IPS-18c (cell line): ENCODE results near the gene BCL2L1.

ENCODE experiments used
- H3K4me3 ChIP-seq: 2 replicates; pipeline ENCODE4 v1.7.0; 2013; ENCODE audit warnings: low read depth, mild to moderate bottlenecking, low read length, moderate library complexity; ENCODE audit not compliant: insufficient read depth
- H3K9me3 ChIP-seq: one replicate; pipeline ENCODE4 v1.6.1; 2013; ENCODE audit warnings: mild to moderate bottlenecking, low read length, moderate library complexity; ENCODE audit not compliant: control insufficient read depth, insufficient read depth

BCL2L1 gene

DNA sequence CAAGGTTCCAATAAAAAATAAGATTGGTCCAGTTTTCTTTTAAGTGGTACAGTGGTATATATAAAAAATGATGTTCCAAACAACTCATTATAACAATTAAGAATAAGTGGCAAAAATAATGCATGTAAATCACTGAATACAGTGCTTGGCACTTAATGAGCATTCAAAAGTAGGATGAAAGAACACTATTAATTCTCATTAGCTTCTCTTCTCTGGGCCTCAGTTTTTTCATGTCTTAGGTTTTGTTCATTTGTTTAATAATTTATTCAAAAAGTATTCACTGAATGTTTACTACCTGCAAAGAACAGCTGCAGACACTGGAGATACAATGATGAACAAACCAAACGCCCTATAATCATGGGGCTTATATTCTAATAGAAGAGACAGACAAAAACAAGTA is 21.1 kb downstream of the BCL2L1 start:
- Histone ChIP-seq H3K4me3 (no peak overlapping the region), H3K9me3 (no peaks in the 10 kb centered on the region)

DNA sequence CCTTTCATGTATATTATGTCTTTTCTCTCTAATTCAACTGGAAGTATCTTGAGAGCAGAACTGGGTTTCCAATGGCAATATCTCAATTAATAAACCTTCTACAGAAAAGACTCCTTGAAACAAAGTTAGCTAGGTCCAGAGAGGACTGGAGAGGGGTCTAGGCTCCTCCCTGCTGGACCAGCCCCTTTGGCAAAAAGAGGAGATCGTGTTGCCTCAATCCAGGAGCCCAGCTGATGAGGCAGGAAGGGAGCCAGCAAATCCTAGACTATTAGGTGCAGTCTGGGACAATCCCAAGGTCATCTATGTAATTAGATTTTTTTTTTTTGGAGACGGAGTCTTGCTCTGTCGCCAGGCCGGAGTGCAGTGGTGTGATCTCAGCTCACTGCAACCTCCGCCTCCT is 21.9 kb downstream of the BCL2L1 start:
- no peak overlapping the region for H3K4me3 ChIP-seq
- H3K9me3 ChIP-seq = no peaks in the 10 kb centered on the region

DNA sequence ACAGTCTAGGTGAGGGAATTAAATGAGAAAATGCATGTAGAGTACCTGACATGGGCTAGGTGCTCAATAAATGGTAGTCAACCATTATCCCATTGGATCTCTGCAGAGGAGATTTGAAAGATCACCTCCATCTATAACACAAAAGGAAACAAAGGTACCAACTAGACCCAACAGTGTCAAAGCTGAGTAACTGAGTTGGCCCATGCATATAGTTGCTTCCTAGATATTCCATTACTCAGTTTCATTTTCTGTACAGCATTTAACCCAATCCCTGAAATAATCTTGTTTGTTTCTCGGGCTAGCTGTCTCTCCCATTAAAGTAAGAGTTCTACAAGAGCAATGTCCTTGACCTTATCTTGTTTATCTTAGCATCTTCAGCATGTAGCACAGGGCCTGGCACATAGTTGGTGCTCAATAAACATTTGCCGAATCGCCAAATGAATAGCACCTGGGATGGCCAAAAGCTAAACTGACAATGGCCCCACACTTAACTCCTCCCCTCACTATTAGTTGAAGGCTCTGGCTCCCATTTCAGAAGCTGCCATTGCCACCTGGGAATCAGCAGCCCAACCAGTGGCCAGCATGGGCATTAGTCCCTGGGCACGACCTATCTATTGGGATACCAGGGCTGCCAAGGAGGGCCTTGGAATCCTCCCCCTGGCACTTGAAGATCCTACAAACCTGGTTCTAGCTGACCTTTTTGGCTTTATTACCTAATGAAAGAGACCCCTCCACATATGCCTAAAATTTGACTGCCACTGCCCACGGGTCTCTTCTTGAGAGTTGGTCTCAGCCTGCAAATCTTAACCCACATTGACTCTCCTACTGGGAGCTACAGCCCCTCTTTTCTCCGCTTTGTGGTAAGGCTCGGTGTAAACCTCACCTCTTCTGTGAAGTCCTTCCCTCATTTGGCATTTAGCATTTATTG is 22.6 kb downstream of the BCL2L1 start:
- Histone ChIP-seq H3K4me3 (no peak overlapping the region), H3K9me3 (no peaks in the 10 kb centered on the region)

DNA sequence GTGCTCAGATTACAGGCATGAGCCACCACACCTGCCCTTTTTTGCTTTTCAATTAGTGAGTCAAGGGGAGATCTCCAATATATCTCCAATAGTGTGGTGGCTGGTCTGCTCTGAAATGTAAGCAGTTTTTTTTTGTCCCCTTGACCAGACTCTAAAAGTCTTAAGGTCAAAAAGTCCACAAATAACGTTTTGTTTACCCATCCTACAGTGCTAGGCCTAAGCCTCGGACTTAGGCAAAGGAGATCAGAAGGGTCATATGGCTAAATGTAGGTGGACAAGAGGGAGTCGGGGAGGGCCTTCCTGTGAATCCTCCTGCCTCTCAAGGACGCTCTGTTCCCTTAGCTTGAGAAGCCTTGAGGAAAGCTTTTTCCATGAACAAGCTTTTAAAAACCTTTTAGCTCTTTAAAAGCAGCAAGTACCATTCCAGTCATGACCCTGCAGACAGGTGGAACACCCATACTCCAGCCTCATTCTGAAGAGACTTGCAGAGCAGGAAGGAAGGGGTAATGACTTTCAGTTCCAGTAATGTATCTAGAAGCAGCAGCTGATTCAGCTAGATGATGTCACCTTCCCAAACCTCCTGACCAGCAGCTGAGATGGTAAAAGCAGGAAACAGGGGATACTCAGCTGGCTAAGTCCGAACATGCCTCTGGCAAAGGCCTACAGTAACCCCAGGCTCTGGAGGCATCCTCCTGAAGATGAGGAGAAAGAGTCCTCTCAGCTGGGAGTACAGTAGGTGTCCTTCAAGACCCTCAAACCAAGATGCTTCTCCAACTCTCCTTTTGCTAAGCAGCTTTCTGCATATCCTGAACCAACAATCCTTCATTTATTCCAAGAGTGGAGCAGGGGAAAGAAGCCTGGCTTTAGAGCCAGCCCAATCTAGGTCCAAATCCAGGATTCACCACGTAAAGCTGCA is 23.6 kb downstream of the BCL2L1 start:
- Histone ChIP-seq H3K9me3 (no peaks in the 10 kb centered on the region), H3K4me3 (no peak overlapping the region)

DNA sequence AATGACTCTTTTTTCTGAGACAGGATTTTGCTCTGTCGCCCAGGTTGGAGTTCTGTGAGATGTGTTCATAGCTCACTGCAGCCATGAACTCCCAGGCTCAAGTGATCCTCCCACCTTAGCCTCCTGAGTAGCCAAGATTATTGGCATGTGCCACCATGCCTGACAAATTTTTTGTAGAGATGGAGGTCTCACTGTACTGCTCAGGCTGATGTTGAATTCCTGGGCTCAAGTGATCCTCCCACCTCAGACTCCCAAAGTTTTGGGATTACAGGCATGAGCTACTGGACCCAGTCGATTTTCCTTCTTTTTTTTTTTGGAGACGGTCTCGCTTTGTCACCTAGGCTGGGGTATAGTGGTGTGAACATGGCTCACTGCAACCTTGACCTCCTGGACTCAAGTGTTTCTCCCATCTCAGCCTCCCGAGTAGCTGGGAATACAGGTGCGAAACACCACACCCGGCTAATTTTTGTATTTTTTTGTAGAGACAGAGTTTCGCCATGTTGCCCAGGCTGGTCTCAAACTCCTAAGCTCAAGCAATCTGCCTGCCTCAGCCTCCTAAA is 24.3 kb downstream of the BCL2L1 start:
- H3K4me3 ChIP-seq = no peak overlapping the region
- no peaks in the 10 kb centered on the region for H3K9me3 ChIP-seq

DNA sequence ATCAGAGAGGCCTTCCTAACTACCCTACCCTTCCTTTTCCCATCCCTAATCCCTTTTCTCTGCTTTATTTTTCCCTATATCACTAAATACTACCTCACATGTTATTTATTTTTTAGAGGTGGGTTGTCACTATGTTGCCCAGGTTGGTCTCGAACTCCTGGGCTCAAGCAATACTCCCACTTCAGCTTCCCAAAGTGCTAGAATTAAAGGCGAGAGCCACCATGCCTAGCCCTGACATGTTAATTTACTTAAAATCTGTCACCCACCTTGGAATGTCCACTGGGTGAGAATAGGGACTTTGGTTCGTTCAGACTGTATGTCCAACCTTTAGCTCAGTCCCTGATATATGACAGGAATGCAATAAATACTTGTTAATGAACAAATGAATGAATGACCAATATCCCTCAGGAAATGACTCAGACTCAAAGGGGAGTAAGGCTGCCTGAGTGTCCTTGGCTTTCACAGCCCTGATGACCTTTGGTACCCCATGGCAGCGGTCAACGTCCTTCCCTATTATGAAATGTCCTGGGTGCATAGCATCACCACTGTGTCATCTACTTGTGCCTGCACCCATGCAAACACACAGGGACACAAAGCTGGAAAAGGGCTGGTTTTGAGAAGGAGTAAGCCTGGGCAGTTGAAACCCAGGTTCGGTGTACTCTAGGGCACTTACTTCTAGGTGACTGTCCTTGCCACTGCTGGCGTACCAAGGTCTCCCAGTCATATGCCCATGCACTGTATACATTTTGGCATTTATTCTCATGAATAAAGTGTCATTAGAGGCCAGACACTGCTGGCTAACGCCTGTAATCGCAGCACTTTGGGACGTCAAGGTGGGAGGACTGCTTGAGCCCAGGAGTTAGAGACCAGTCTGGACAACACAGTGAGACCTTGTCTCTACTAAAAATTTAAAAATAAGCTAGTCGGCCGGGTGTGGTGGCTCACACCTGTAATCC is 26.5 kb downstream of the BCL2L1 start:
- no peaks in the 10 kb centered on the region for H3K9me3 ChIP-seq
- no peak overlapping the region for H3K4me3 ChIP-seq

DNA sequence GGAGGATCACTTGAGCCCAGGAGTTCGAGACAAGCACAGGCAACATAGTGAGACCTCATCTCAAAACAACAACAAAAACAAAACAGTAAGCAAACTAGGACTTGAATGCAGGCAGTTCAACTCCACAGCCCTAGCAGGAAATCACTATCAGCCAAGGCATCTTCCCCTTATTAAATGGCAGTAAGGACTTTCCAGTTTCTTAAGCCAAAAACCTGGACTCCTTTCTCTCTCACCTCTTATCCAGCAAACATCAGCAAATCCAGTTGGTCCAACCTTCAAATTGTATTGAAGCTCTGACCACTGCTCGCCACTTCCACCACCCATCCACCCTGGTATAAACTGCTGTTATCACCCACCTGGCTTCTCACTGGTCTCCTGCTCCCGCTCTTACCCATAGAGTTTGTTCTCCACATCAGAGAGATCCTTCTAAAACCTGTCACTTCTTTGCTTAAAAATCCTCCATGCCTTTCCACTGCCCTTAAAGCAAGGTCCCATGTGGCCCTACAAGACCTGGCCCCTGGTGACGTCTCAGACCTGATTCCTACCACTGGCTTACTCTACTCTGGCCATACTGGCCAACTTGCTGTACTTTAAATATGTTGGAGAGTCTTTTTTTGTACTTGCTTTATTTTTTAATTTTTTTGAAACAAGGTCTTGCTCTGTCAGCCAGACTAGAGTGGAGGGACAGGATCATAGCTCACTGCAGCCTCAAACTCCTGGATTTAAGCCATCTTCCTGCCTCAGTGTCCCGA is 27.6 kb downstream of the BCL2L1 start:
- Histone ChIP-seq H3K9me3 (no peaks in the 10 kb centered on the region), H3K4me3 (no peak overlapping the region)

DNA sequence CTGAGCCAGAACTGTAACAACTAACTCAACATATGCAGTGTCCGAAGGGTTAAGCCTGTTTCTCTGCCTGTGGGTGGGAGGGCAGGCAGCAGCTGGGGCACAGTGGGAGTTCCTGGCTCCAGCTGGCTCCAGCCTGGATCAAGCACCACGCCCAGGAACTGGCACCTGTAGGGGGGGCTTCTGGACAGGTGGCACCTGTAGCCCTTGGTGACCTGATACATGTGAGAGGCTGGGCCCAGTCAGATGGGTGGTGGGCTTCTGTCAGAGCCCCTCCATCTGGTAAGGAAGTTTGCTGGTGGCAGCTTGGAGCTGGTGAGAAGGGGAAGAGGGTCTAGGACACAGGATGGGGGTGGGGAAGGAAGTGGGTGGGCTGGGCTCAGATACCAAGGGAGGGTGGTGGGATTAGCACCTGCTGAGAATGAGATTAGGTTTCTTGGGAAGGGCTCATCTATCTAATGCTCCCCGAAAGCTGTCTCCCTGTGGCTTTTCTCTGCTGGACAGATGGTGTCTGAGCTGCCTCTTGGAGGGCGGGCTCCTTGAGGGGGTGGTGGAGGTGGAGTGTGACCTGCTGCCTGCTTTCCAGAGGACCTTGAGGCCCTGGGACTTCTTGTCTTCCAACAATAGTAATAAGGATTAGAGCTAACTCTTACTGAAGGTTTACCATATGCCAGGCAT is 28.5 kb downstream of the BCL2L1 start:
- no peak overlapping the region for H3K4me3 ChIP-seq
- no peaks in the 10 kb centered on the region for H3K9me3 ChIP-seq

DNA sequence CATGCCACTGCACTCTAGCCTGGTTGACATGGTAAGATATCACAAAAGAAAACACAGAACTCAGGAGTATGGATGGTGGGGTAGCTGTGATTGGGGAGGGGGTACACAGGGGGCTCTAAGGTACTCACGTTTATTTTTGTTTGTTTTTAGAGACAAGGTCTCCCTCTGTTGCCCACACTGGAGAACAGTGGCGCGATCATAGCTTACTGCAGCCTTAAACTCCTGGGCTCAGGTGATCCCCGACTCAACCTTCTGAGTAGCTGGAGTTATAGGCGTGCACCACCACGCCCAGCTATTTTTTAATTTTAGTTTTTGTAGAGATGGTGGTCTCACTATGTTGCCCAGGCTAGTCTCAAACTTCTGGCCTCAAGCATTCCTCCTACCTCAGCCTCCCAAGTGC is 29.3 kb downstream of the BCL2L1 start:
- Histone ChIP-seq H3K9me3 (no peaks in the 10 kb centered on the region), H3K4me3 (no peak overlapping the region)

DNA sequence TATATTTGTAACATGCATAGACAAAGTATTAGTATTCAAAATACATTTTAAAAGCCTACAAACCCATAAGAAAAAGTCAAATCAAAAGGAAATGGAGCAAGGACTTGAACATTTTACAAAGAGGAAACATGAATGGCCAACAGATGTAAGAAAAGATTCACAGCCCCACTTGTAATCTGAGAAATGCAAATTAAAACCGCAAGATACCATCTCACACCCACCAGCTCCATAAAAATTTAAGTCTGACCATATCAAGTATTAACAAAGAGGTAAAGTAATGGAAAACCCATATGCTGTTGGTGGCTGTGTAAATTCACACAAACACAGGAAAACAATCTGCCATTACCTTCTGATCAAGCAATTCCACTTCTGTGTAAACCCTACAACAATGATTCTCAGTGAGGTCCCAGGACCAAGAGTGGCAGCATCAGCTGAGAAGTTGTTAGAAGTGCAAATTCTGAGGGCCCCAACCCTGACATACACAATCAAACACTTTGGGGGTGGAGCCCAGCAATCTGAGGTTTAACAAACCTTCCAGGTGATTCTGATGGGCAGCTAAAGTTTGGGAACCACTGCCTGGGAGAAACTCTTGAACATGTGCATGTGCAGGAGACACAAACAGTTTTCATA is 30.9 kb downstream of the BCL2L1 start:
- no peaks in the 10 kb centered on the region for H3K9me3 ChIP-seq
- H3K4me3 ChIP-seq = no peak overlapping the region

DNA sequence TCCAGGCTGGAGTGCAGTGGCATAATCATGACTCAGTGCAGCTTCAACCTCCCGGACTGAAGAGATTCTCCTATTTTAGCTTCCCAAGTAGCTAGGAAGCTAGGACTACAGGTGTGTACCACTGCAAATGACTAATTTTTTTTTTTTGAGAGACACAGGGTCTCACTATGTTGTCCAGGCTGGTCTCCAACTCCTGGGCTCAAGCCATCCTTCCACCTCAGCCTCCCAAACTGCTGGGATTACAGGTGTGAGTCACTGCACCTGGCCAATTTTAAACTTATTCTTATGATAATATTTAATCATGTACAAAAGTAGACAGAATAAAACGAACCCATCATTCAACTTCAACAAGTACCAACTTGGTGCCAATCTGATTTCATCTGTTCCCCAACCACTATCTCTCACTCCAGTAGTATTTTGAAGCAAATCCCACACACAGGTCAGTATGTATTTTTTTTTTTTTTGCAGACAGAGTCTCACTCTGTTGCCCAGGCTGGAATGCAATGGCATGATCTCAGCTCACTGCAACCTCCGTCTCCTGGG is 32.5 kb downstream of the BCL2L1 start:
- H3K9me3 ChIP-seq = no peaks in the 10 kb centered on the region
- H3K4me3 ChIP-seq = no peak overlapping the region

DNA sequence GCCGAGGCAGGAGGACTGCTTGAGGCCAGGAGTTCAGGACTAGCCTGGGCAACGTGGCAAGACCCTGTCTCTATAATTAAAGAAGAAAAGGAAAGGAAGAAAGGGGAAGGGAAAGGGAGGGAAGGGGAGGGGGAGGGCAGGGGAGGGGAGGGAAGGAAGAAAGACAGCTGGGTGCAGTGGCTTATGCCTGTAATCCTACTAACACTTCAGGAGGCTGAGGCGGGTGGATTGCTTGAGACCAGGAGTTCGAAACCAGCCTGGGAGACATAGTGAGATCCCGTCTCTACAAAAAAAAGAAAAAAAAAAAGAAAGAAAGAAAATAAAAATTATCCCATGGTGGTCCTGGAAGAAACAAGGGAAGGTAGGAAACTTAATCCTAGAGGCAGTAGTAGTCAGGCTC is 33.5 kb downstream of the BCL2L1 start:
- Histone ChIP-seq H3K9me3 (no peaks in the 10 kb centered on the region), H3K4me3 (no peak overlapping the region)

DNA sequence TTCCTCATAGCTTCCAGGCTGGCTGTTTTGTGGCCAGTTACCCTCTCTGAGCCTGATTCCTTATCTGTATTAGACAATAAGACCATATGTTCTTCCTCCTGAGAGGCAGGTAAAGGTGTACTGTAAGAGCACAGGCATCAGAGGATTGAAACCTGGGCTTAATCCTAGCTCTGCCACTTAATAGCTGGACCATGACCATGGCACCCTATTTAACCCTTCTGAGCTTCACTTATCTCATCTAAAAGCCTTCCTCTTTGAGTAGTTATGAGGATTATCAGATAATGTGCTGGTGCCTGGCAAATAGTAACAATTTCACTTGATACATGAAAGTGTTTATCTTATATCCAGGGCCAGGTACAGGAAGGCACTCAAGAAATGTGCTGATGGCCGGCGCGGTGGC is 34.9 kb downstream of the BCL2L1 start:
- H3K4me3 ChIP-seq = no peak overlapping the region
- no peaks in the 10 kb centered on the region for H3K9me3 ChIP-seq

DNA sequence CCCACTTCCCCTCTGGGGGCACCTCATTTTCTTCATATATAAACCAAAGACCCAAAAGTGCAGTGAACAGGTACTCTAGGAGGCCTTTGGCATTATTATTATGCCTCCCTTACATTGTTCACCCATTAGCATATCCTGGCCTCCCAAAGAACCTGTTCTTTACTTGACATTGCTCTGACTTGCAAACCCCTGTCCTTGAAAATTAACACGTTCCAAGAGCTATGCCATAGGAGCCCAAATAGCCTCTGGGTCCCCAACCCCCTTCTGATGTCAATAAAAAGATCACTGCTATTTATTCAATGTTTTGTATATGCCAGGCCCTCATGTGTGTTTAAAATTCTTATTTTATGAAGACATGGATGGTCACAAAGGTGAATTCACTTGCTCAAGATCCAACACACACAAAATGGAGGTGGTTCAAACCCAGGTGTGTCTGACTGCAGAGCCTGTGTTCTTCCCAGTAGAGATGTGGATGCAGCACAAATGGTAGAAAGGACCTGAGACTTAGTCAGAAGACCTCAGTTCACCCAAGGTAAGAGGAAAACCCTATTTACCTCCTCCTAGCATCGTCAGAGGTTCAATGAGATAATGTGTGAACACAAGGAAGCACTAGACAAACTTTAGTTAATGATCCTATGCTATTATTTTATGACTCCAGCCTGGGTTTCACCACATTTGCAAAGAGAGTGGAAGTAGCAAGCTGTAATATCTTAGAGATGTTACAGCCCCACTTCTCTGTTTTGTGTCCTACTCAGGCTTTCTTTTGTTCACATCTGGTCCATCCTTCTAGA is 36.6 kb downstream of the BCL2L1 start:
- H3K4me3 ChIP-seq = no peak overlapping the region
- H3K9me3 ChIP-seq = no peaks in the 10 kb centered on the region
